HepG2 (cell line): ENCODE results near the gene ABHD4. TPM values are rescaled to one million over a fixed set of nuclear protein-coding genes. Genes with fewer than 3 reads are reported as not detected.
A peak's percentile ranks its signal among the peaks of the same experiment; 100 is the strongest.

ENCODE experiments used
- AGO1 ChIP-seq: fragments of 200-400 bp; formaldehyde crosslinking; IDR thresholded peaks from 2 replicates; pipeline ENCODE4 v1.6.1; 2017; ENCODE audit warnings: mild to moderate bottlenecking, low read depth, low read length, moderate library complexity; ENCODE audit not compliant: poor library complexity, severe bottlenecking
- CENPT ChIP-seq: sonication (generic); formaldehyde crosslinking; IDR thresholded peaks from 2 replicates; pipeline ENCODE4 v1.8.0; 2022; ENCODE audit warnings: low read depth, mild to moderate bottlenecking, moderate library complexity, missing genetic modification reagents
- CHD4 ChIP-seq: fragments of 200-600 bp; sonication (generic); IDR thresholded peaks from 2 replicates; pipeline ENCODE4 v1.7.0; 2017; ENCODE audit warnings: mild to moderate bottlenecking, low read length, borderline replicate concordance
- DR1 ChIP-seq: sonication (generic); formaldehyde crosslinking; IDR thresholded peaks from 2 replicates; pipeline ENCODE4 v1.8.0; 2021; ENCODE audit warnings: mild to moderate bottlenecking, missing genetic modification reagents, inconsistent platforms
- FOXO1 ChIP-seq: sonication (generic); formaldehyde crosslinking; IDR thresholded peaks from 2 replicates; pipeline ENCODE4 v1.4.0; 2020; ENCODE audit warnings: missing genetic modification reagents
- KAT7 ChIP-seq: IDR thresholded peaks from 2 replicates; pipeline ENCODE4 v1.6.1; 2018; ENCODE audit warnings: borderline replicate concordance, missing compliant biosample characterization
- NCOA5 ChIP-seq: sonication (generic); formaldehyde crosslinking; IDR thresholded peaks from 2 replicates; pipeline ENCODE4 v1.4.0; 2020; ENCODE audit warnings: missing genetic modification reagents
- NR2F1 ChIP-seq, 2 experiments: fragments of 450-650 bp in 1 of 2; formaldehyde crosslinking in 1 of 2; IDR thresholded peaks; 2 replicates each; pipeline versions ENCODE4 v1.5.0 to v1.6.1; 2016 to 2020; ENCODE audit warnings: mild to moderate bottlenecking in 1 of 2, missing compliant biosample characterization in 1 of 2, missing genetic modification reagents in 1 of 2, moderate library complexity in 1 of 2
- PHF8 ChIP-seq: sonication (generic); formaldehyde crosslinking; IDR thresholded peaks from 2 replicates; pipeline ENCODE4 v1.5.0; 2020; ENCODE audit warnings: missing genetic modification reagents
- PRPF4 ChIP-seq: fragments of 200-400 bp; formaldehyde crosslinking; IDR thresholded peaks from 2 replicates; pipeline ENCODE4 v1.6.1; 2016; ENCODE audit warnings: low read length, low read depth; ENCODE audit not compliant: poor library complexity, severe bottlenecking
- SALL1 ChIP-seq: sonication (generic); formaldehyde crosslinking; IDR thresholded peaks from 2 replicates; pipeline ENCODE4 v1.8.0; 2022; ENCODE audit warnings: mild to moderate bottlenecking, missing genetic modification reagents
- SP4 ChIP-seq: sonication (generic); formaldehyde crosslinking; IDR thresholded peaks from 2 replicates; pipeline ENCODE4 v1.8.1; 2023; ENCODE audit warnings: mild to moderate bottlenecking, missing genetic modification reagents
- SSRP1 ChIP-seq: IDR thresholded peaks from 2 replicates; pipeline ENCODE4 v1.6.1; 2016; ENCODE audit warnings: control low read depth
- ZNF501 ChIP-seq: sonication (generic); formaldehyde crosslinking; IDR thresholded peaks from 2 replicates; pipeline ENCODE4 v1.5.1; 2020; ENCODE audit warnings: mild to moderate bottlenecking, moderate library complexity, missing genetic modification reagents
- polyA plus RNA-seq, 8 experiments: library from polyadenylated mRNA; depleted of rRNA in 3 of 8; stranded (reverse) in 7 of 8; unstranded in 1 of 8; fragments of >200 nt; fragmentation: Illumina TruSeq in 4 of 8; extraction: Trizol in 4 of 8; gene quantifications; 2 replicates each; pipeline versions ENCODE4 v1.2.1 to v1.2.3, GENCODE V29; 2011 to 2016; ENCODE audit warnings: low read depth in 4 of 8, missing spikeins in 1 of 8, mixed read lengths in 1 of 8; ENCODE audit not compliant: insufficient read depth in 1 of 8
- total RNA-seq, 5 experiments: library from RNA; depleted of rRNA; stranded (reverse); fragments of >200 nt; fragmentation: Illumina TruSeq; extraction: Trizol; gene quantifications; 2 replicates each; pipeline ENCODE4 v1.2.3, GENCODE V29; 2016; ENCODE audit warnings: low read depth in 1 of 5
- TF ChIP-seq, protein P1 (sequence below): sonication (generic); formaldehyde crosslinking; IDR thresholded peaks from 2 replicates; pipeline ENCODE4 v1.4.0; 2020; ENCODE audit warnings: missing genetic modification reagents; ENCODE audit errors: not compliant biosample characterization
- TF ChIP-seq, protein P2 (sequence below): sonication (generic); formaldehyde crosslinking; IDR thresholded peaks from 2 replicates; pipeline ENCODE4 v1.8.0; 2022; ENCODE audit warnings: mild to moderate bottlenecking, missing genetic modification reagents, moderate library complexity
- TF ChIP-seq, protein P3 (sequence below): sonication (generic); formaldehyde crosslinking; IDR thresholded peaks from 2 replicates; pipeline ENCODE4 v1.8.0; 2022; ENCODE audit warnings: low read depth, missing genetic modification reagents
- TF ChIP-seq, protein P4 (sequence below): sonication (generic); formaldehyde crosslinking; IDR thresholded peaks from 2 replicates; pipeline ENCODE4 v1.8.0; 2022; ENCODE audit warnings: missing genetic modification reagents, mild to moderate bottlenecking, borderline replicate concordance
- TF ChIP-seq, protein P5 (sequence below): sonication (generic); formaldehyde crosslinking; IDR thresholded peaks from 2 replicates; pipeline ENCODE4 v1.5.1; 2020; ENCODE audit warnings: mild to moderate bottlenecking, missing genetic modification reagents

Gene ABHD4
- total and polyA plus RNA-seq, 2 of the 13 experiments (the other 11 are each of a cell fraction or from before 2014, with no cell fraction given), result 16.1 to 47.5 TPM

DNA sequence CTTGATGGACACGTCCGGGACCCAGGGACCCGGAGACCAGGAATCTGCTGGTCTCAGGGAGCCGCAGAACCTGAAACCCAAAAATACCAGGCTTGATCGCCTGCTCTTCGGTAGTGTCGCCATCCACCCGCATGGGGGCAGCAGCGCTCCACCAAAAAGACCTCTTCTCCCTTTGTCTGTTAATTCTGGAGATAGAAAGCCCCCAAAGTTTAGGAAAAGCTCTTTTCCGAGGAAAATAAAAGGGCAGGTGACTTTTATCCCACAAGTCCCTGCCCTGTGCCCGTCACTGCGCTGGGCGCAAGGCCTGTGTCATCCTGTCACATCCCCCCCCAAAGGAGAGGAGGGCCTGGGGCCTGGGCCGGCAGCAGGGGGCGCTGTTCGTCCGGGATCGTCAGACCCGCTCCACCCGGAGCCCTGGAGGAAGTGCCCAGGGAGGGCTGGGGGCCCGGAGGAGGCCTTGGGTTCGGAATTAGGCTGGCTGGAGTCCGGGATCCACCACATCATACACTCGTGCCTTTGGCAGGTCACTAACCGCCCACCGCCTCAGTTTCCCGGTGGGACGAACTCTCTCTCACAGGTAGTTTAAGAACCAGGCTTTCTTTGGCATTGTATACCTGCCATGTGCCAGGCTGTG, 41.0 kb upstream of the ABHD4 start (continued):
- TF ChIP-seq, protein P1, sequence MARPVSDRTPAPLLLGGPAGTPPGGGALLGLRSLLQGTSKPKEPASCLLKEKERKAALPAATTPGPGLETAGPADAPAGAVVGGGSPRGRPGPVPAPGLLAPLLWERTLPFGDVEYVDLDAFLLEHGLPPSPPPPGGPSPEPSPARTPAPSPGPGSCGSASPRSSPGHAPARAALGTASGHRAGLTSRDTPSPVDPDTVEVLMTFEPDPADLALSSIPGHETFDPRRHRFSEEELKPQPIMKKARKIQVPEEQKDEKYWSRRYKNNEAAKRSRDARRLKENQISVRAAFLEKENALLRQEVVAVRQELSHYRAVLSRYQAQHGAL (CRISPR knock-in tag), result peak; percentile 70
- 0 out of 2 replicates have a peak, but pooled peaks have one; percentile 62 for TF ChIP-seq SALL1
- TF ChIP-seq ZNF501 (CRISPR knock-in tag), result peak; percentile 92
- no peak for TF ChIP-seq SSRP1
- TF ChIP-seq NR2F1 (CRISPR knock-in tag; IDR thresholded peaks at IDR 0.05), result peak in 1 of 2 experiments; percentile 52; a peak in 2 of 4 replicates
- peak; percentile 78 for TF ChIP-seq AGO1
- no peak for TF ChIP-seq DR1 (CRISPR knock-in tag)
- no peak for TF ChIP-seq NCOA5 (CRISPR knock-in tag)
- TF ChIP-seq CHD4, result peak; percentile 81; the same call in 1 of the 2 replicates
- TF ChIP-seq KAT7 (CRISPR knock-in tag), result peak; percentile 80; the same call in 1 of the 2 replicates
- peak; percentile 63 for TF ChIP-seq SP4 (CRISPR knock-in tag)
- TF ChIP-seq, protein P2, sequence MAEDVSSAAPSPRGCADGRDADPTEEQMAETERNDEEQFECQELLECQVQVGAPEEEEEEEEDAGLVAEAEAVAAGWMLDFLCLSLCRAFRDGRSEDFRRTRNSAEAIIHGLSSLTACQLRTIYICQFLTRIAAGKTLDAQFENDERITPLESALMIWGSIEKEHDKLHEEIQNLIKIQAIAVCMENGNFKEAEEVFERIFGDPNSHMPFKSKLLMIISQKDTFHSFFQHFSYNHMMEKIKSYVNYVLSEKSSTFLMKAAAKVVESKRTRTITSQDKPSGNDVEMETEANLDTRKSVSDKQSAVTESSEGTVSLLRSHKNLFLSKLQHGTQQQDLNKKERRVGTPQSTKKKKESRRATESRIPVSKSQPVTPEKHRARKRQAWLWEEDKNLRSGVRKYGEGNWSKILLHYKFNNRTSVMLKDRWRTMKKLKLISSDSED (CRISPR knock-in tag), result 0 out of 2 replicates have a peak, but pooled peaks have one; percentile 22
- TF ChIP-seq, protein P3, sequence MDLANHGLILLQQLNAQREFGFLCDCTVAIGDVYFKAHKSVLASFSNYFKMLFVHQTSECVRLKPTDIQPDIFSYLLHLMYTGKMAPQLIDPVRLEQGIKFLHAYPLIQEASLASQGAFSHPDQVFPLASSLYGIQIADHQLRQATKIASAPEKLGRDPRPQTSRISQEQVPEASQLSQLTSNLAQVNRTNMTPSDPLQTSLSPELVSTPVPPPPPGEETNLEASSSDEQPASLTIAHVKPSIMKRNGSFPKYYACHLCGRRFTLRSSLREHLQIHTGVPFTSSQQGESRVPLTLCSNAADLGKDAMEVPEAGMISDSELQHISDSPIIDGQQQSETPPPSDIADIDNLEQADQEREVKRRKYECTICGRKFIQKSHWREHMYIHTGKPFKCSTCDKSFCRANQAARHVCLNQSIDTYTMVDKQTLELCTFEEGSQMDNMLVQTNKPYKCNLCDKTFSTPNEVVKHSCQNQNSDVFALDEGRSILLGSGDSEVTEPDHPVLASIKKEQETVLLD, result no peak
- TF ChIP-seq, protein P4, sequence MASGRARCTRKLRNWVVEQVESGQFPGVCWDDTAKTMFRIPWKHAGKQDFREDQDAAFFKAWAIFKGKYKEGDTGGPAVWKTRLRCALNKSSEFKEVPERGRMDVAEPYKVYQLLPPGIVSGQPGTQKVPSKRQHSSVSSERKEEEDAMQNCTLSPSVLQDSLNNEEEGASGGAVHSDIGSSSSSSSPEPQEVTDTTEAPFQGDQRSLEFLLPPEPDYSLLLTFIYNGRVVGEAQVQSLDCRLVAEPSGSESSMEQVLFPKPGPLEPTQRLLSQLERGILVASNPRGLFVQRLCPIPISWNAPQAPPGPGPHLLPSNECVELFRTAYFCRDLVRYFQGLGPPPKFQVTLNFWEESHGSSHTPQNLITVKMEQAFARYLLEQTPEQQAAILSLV, result peak; percentile 31; the same call in 1 of the 2 replicates
- TF ChIP-seq PHF8 (CRISPR knock-in tag), result peak; percentile 63
- TF ChIP-seq, protein P5, sequence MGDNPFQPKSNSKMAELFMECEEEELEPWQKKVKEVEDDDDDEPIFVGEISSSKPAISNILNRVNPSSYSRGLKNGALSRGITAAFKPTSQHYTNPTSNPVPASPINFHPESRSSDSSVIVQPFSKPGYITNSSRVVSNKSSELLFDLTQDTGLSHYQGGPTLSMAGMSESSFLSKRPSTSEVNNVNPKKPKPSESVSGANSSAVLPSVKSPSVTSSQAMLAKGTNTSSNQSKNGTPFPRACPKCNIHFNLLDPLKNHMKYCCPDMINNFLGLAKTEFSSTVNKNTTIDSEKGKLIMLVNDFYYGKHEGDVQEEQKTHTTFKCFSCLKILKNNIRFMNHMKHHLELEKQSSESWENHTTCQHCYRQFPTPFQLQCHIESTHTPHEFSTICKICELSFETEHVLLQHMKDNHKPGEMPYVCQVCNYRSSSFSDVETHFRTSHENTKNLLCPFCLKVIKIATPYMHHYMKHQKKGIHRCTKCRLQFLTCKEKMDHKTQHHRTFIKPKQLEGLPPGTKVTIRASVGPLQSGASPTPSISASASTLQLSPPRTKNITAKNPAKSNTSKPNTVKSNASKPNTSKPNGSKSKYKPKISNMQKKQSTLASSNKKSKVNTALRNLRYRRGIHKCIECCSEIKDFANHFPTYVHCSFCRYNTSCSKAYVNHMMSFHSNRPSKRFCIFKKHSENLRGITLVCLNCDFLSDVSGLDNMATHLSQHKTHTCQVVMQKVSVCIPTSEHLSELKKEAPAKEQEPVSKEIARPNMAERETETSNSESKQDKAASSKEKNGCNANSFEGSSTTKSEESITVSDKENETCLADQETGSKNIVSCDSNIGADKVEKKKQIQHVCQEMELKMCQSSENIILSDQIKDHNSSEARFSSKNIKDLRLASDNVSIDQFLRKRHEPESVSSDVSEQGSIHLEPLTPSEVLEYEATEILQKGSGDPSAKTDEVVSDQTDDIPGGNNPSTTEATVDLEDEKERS (CRISPR knock-in tag), result no peak
- TF ChIP-seq PRPF4, result no peak
- no peak for TF ChIP-seq CENPT (CRISPR knock-in tag)
- TF ChIP-seq FOXO1 (CRISPR knock-in tag), result 0 out of 2 replicates have a peak, but pooled peaks have one; percentile 9
